ENCODE results near the gene ADAM8. TPM values are rescaled to one million over a fixed set of nuclear protein-coding genes. Genes with fewer than 3 reads are reported as not detected.
"Not testable (repeated sequence)": the region's sequence is repeated elsewhere in the genome, so short reads cannot be mapped to it uniquely, and the experiment has no call there.

Gene ADAM8
- total RNA-seq, 2 experiments from 2014 or later, result 90.8 to 91.0 TPM

- Mint-ChIP-seq H3K27ac (peak overlapping the region; percentile 12), H3K4me3 (peak overlapping the region; percentile 59)
Measured at GRCh38 chr10:133242611-133243356, 33.9 kb downstream of the ADAM8 start.

GRCh38 chr10:133241501-133242205 is 35.0 kb downstream of the ADAM8 start:
- Mint-ChIP-seq H3K27me3 (peaks cover 38% of the 10 kb centered on the region), H3K27ac (peak overlapping the region; percentile 45), H3K4me1 (peaks cover 16% of the 10 kb centered on the region), H3K36me3 (no peaks in the 10 kb centered on the region), H3K4me3 (peak overlapping the region; percentile 84), H3K9me3 (no peaks in the 10 kb centered on the region)
- POLR2A ChIA-PET, result interaction anchor here (1.3 to 1.4 kb wide), 2 partner anchors 8 to 33 kb away, joined by 3 to 5 read pairs; no protein-coding TSS in a partner anchor
- peak; percentile 63 for ATAC-seq (ENCODE audit: low read depth)
- DNase-seq, result peak; percentile 54

More at GRCh38 chr10:133242611-133243356, 33.9 kb downstream of the ADAM8 start:
- Mint-ChIP-seq H3K27me3 (peaks cover 34% of the 10 kb centered on the region), H3K9me3 (no peaks in the 10 kb centered on the region), H3K36me3 (no peaks in the 10 kb centered on the region), H3K4me1 (peaks cover 20% of the 10 kb centered on the region)
- POLR2A ChIA-PET, result interaction anchor here (1.3 to 1.4 kb wide), 2 partner anchors 10 to 32 kb away, joined by 3 to 5 read pairs; no protein-coding TSS in a partner anchor
- DNase-seq, result no peak
- ATAC-seq (ENCODE audit: low read depth), result no peak

- ATAC-seq (ENCODE audit: low read depth) (no peak), DNase-seq (no peak)
- no peaks in the 10 kb centered on the region for H3K9me3 Mint-ChIP-seq
- POLR2A ChIA-PET, result no interaction called here
- H3K4me1 Mint-ChIP-seq, result peaks cover 17% of the 10 kb centered on the region
- H3K27me3 Mint-ChIP-seq, result peaks cover 43% of the 10 kb centered on the region
- no peak overlapping the region for H3K4me3 Mint-ChIP-seq
- no peaks in the 10 kb centered on the region for H3K36me3 Mint-ChIP-seq
- no peak overlapping the region for H3K27ac Mint-ChIP-seq
Measured at GRCh38 chr10:133239990-133240389, 36.7 kb downstream of the ADAM8 start.

GRCh38 chr10:133238466-133238804 is 38.2 kb downstream of the ADAM8 start:
- POLR2A ChIA-PET, result no interaction called here
- no peak for ATAC-seq (ENCODE audit: low read depth)
- H3K9me3 Mint-ChIP-seq, result no peaks in the 10 kb centered on the region

GRCh38 chr10:133237588-133238465 is 38.8 kb downstream of the ADAM8 start, which contains the start of gene VENTX:
Gene VENTX (plus strand): TSS chr10:133237855. CDS start chr10:133237915, 60 bp downstream.
- no peak for DNase-seq
- Mint-ChIP-seq H3K4me3 (no peak within 1 kb of the TSS), H3K9me3 (no peaks in the 10 kb centered on the region), H3K27ac (no peak within 1 kb of the TSS), H3K27me3 (peaks cover 62% of the 10 kb centered on the region), H3K4me1 (peaks cover 19% of the 10 kb centered on the region), H3K36me3 (no peaks in the 10 kb centered on the region)
- POLR2A ChIA-PET, result no interaction called here
- no peak for ATAC-seq (ENCODE audit: low read depth)

More at GRCh38 chr10:133238466-133238804, 38.2 kb downstream of the ADAM8 start:
- peaks cover 19% of the 10 kb centered on the region for H3K4me1 Mint-ChIP-seq
- no peak overlapping the region for H3K4me3 Mint-ChIP-seq
- H3K27me3 Mint-ChIP-seq, result peaks cover 56% of the 10 kb centered on the region
- no peak overlapping the region for H3K27ac Mint-ChIP-seq
- H3K36me3 Mint-ChIP-seq, result no peaks in the 10 kb centered on the region
- DNase-seq, result no peak

GRCh38 chr10:133237241-133237587 is 39.5 kb downstream of the ADAM8 start:
- POLR2A ChIA-PET, result no interaction called here
- no peaks in the 10 kb centered on the region for H3K36me3 Mint-ChIP-seq
- no peak overlapping the region for H3K4me3 Mint-ChIP-seq
- ATAC-seq (ENCODE audit: low read depth), result no peak
- DNase-seq, result no peak
- H3K4me1 Mint-ChIP-seq, result peaks cover 16% of the 10 kb centered on the region
- H3K27ac Mint-ChIP-seq, result no peak overlapping the region
- no peaks in the 10 kb centered on the region for H3K9me3 Mint-ChIP-seq
- H3K27me3 Mint-ChIP-seq, result peaks cover 66% of the 10 kb centered on the region

- ATAC-seq (ENCODE audit: low read depth) (no peak), DNase-seq (no peak)
- no peaks in the 10 kb centered on the region for H3K9me3 Mint-ChIP-seq
- peaks cover 13% of the 10 kb centered on the region for H3K4me1 Mint-ChIP-seq
- H3K4me3 Mint-ChIP-seq, result no peak overlapping the region
- H3K27me3 Mint-ChIP-seq, result peaks cover 70% of the 10 kb centered on the region
- H3K27ac Mint-ChIP-seq, result no peak overlapping the region
- no peaks in the 10 kb centered on the region for H3K36me3 Mint-ChIP-seq
- POLR2A ChIA-PET, result no interaction called here
Measured at GRCh38 chr10:133236401-133237240, 40.0 kb downstream of the ADAM8 start.

- no peak for DNase-seq
- Mint-ChIP-seq H3K4me1 (peaks cover 6% of the 10 kb centered on the region), H3K27me3 (peaks cover 69% of the 10 kb centered on the region), H3K36me3 (no peaks in the 10 kb centered on the region), H3K4me3 (peak overlapping the region; percentile 16), H3K9me3 (no peaks in the 10 kb centered on the region), H3K27ac (no peak overlapping the region)
- ATAC-seq (ENCODE audit: low read depth), result no peak
- POLR2A ChIA-PET, result no interaction called here
Measured at GRCh38 chr10:133235932-133236331, 40.7 kb downstream of the ADAM8 start.

GRCh38 chr10:133235265-133235855 is 41.3 kb downstream of the ADAM8 start:
- ATAC-seq (ENCODE audit: low read depth) (peak; percentile 37), DNase-seq (no peak)
- POLR2A ChIA-PET, result no interaction called here
- Mint-ChIP-seq H3K27ac (no peak overlapping the region), H3K4me3 (peak overlapping the region; percentile 28), H3K36me3 (no peaks in the 10 kb centered on the region), H3K27me3 (peaks cover 64% of the 10 kb centered on the region), H3K4me1 (peaks cover 3% of the 10 kb centered on the region), H3K9me3 (no peaks in the 10 kb centered on the region)

- H3K4me1 Mint-ChIP-seq; DNase-seq; H3K9me3 Mint-ChIP-seq; POLR2A ChIA-PET; H3K27ac Mint-ChIP-seq; H3K36me3 Mint-ChIP-seq; ATAC-seq (ENCODE audit: low read depth): not testable (repeated sequence)
- Mint-ChIP-seq H3K27me3 (peaks cover 62% of the 10 kb centered on the region), H3K4me3 (peak overlapping the region; percentile 28)
Measured at GRCh38 chr10:133234796-133235195, 41.9 kb downstream of the ADAM8 start.

- Mint-ChIP-seq H3K27ac (no peak overlapping the region), H3K9me3 (no peaks in the 10 kb centered on the region), H3K27me3 (peaks cover 65% of the 10 kb centered on the region), H3K4me1 (peaks cover 7% of the 10 kb centered on the region), H3K4me3 (no peak overlapping the region), H3K36me3 (peaks cover 1% of the 10 kb centered on the region)
- ATAC-seq (ENCODE audit: low read depth) (no peak), DNase-seq (no peak)
- POLR2A ChIA-PET, result no interaction called here
Measured at GRCh38 chr10:133231946-133232574, 44.6 kb downstream of the ADAM8 start.
